Measurements from ENCODE around the gene LY6G6C.

LY6G6C gene

DNA sequence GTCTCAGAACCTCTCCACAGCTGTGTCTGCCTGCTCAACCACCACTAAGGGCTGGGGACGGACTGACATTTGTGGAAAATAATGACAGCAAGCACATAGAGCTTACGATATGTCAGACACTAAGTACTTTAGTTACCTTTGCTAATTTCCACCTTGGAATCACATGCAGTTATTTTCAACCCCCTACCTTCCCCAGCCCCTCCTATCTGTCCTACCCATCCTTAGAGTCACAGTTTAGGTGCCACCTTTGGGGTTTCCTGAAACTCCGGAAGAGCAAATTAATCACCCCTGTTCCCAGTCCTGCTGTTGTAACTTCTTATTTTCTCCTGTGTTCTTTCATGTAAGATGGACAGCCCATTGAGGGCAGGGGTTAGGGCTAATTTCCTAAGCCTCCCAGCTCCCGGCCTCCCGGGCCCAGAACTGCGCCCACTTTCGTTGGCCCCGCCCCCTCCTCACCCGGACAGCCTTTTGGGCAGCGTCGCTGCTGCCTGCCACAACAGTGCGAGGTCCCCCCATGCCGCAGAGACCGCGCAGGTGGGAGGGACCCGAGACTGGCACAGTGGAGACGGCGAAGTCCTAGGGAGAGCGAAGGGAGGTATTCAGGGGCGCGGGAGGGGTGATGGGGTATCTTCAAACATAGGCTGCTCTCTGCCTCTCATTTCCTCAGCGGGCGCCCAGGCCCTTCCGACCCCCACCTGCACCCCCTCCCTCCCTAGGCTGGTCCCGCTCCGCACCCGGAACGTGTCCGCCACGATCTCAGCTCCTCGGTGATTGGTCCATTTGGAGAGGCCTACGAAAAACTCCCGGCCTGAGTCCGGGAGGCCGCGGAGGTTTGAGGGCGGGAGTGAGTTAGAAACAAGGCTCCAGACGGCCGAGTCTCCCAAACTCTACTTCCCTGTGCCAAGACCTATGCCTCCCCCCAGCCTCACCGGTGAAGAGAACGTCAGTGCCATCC, 6.4 kb upstream of the LY6G6C start:
- DNase-seq (ENCODE audit: extremely low read depth in 1 of 2, low read depth in 1 of 2): no peak

DNA sequence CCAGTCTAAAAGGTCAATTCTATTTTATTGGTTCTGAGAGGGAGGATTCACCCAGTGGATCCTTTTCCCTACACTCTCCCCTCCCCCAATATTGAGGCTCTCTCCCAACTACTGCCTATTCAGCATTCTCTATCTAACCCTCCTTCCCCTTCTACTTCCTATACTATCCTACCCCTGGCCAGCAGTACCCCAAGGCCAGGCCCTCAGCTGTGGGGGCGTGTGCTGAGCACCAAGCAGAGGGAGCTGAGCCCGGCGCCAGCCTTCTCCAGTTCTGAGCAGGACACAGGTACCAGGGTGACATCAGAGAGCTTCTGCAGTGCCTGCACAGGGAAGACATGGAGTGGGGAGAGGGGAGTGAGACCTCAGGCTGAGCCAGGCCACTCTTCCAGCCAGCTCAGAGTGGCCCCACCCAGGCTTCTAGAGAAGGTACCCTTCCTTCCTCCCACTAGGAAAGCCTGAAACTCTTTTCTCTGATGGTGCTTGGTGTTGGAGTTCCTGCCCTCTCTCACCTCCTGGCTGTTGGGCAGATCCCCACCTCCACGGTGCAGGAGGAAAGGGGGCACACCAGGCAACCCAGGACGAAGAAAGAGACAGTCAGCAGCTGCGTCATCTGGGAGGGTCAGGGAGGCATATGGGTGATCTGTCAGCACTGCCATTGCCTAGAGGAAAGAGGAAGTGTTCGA, 5.6 kb upstream of the LY6G6C start:
- DNase-seq (ENCODE audit: extremely low read depth in 1 of 2, low read depth in 1 of 2): no peak

DNA sequence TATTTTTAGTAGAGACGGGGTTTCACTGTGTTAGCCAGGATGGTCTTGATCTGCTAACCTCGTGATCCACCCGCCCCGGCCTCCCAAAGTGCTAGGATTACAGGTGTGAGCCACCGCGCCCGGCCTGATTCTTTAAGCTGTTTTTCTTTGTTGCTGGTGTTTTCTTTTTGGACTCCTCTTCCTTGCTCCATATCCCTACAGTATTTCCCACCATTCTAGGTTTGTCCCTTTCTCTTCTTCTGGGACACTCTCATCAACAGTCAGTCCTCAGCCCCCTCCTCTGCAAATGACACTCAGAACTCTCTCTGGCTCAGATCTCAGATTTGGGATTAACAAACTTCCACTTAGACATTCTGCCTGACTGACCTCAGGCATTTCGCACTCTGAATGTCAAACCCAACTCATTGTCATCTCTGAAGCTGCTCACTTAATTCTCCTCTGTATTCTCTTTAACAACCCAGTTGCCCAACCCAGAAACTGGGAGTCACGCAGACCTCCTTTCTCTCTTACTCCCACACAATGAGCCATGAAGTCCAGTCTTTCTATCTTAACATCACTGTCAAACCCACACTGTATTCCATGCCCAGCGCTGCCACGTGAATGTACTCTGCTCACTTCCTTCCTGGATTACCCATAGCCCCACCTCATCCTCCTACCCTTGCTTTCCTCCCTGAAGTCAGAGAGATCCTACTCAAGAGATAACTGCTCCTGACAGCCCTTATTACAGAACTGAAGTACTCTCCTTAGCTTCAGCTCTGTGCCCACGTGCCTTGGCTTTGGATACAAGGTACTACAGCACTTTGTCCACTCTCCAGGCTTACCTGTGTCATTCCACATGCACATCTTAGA, 4.2 kb upstream of the LY6G6C start:
- DNase-seq (ENCODE audit: extremely low read depth in 1 of 2, low read depth in 1 of 2): no peak

DNA sequence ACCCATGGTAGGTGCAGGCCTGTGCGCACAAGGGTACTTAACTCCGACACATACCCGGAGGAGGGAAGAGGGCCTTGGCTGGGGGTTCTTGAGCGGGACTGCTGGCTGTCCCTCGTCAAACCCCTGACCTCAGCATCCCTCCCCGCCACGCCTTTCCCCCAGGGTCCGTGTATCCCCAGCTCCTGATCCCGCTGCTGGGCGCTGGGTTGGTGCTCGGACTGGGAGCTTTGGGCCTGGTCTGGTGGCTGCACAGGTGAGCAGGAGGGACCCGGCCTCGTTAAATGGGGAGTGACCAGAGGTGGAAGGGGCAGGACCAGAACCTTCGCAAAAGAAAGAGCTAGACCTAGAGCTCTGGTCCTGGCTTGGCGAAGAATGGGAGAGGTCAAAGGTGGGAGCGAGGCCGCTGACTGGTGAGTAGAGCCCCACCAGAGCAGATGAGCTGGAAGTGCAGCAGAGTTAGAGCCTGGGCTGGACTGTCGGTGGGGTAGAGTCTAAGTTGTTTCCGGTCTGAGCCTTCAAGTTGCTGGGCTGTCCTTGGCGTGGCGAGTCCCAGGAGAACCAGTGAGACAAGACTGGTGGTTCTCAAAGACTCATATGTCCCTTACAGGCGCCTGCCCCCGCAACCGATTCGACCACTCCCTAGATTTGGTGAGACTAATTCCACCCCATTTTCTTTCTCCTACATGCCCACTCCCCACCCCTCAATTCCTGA, 2.6 kb upstream of the LY6G6C start:
- no peak for DNase-seq (ENCODE audit: extremely low read depth in 1 of 2, low read depth in 1 of 2)

DNA sequence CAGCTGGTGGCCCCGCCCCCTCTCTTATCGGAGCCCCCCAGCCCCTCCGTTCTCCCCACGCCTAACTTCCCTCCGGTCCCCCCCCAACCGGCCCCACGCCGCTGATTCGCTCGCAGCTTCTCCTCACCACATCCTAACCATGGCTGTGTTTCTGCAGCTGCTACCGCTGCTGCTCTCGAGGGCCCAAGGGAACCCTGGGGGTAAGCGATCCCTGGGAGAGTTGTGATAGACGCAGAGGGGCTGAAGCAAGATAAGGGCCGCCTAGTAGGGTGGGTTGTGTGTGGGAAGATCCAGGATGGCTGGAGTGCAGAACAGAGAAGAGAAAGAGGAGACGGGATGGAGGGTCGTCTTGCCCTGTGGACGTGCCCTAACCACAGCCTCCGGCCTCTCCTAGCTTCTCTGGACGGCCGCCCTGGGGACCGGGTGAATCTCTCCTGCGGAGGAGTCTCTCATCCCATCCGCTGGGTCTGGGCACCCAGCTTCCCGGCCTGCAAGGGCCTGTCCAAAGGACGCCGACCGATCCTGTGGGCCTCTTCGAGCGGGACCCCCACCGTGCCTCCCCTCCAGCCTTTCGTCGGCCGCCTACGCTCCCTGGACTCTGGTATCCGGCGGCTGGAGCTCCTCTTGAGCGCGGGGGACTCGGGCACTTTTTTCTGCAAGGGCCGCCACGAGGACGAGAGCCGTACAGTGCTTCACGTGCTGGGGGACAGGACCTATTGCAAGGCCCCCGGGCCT, 1.9 kb upstream of the LY6G6C start, which contains the start of gene MPIG6B:
Gene MPIG6B, plus strand, starts transcription at position 129 of the 735 bp plus-strand sequence. Its CDS starts 11 bp downstream, at position 140.
- no peak for DNase-seq (ENCODE audit: extremely low read depth in 1 of 2, low read depth in 1 of 2)

DNA sequence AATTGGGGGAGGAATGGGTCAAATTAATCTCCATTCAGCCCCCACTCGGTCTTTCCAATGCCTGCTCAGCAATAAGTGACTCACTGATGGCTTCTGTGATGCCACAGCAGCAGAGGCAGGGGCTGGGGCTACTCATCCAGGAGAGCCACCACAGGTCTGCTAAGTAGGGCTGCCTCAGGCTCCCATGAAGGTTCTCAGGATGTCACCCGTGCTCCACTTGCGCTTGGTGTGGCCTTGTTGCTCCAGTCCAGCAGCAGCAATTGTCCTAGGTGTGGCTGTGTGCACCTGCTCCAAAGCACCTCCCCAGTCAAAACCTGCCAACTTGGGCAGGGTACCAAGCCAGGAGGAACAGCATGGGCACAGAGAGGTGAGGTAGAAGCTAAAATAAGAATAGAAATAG, 627 bp upstream of the LY6G6C start:
- DNase-seq (ENCODE audit: extremely low read depth in 1 of 2, low read depth in 1 of 2): no peak

DNA sequence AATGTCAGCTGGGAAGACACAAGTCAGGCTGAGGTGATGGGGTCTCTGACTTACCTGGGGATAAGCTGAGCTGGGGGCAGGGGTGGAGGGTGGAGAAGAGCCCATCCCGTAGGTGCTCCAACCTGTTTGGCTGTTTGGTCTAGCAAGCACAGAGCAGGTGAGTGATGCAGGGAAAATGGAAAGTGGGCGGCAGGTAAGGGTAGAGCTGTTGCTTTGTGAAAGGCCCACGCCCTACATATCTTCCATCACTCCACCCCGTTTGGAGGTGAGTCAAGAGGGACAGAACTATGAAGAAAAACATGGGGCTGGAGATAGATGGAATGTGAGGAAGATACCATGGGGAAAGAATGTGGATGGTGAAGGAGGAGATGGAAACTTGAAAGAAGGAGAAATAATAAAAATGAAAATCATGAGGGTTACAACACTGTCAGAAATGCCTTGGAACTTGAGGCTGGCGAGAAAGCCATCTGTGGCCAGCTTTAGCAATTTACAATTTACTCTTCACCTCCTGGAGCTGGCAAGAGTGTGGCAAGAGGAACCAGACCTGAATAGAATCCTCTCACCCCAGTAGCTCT, 1.3 kb downstream of the LY6G6C start:
- no peak for DNase-seq (ENCODE audit: extremely low read depth in 1 of 2, low read depth in 1 of 2)

DNA sequence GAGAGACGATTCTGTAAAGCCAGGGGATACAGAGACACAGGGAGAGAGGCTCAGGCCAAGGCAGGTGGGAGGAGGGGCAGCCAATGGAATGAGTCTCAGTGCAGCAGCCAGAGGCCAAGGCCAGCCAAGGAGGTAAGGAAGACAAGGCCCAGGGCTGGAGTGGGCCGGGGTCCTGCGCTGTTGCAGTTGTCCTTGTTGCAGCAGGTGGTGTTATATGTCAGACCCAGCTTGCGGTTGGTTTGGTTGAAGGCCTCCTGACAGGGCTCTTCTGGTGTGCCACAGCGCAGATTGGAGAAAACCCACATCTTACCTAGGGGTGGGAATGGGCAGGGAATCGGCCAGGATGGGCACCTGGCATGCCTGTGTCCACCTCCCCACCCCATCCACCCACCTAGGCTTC, 2.5 kb downstream of the LY6G6C start:
- DNase-seq (ENCODE audit: extremely low read depth in 1 of 2, low read depth in 1 of 2): no peak

DNA sequence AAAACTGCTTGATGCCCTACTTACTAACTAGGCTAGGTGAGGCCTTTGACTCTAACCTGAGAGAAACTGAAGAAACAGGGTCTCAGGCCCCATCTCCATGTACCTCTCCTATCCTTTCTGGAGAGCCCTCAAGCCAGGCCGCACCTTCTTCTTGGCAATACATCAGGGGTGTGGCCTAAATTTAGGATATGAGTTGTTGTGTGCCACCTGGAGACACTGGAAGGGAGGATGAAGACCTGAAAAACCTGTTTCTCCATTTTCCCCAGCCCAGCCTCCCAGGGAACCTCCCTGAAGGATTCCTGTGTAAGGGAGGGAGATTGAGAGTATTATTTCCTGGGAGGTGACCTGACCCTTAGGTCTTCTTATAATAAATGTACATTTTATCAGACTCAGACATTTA, 3.3 kb downstream of the LY6G6C start:
- DNase-seq (ENCODE audit: extremely low read depth in 1 of 2, low read depth in 1 of 2): no peak

DNA sequence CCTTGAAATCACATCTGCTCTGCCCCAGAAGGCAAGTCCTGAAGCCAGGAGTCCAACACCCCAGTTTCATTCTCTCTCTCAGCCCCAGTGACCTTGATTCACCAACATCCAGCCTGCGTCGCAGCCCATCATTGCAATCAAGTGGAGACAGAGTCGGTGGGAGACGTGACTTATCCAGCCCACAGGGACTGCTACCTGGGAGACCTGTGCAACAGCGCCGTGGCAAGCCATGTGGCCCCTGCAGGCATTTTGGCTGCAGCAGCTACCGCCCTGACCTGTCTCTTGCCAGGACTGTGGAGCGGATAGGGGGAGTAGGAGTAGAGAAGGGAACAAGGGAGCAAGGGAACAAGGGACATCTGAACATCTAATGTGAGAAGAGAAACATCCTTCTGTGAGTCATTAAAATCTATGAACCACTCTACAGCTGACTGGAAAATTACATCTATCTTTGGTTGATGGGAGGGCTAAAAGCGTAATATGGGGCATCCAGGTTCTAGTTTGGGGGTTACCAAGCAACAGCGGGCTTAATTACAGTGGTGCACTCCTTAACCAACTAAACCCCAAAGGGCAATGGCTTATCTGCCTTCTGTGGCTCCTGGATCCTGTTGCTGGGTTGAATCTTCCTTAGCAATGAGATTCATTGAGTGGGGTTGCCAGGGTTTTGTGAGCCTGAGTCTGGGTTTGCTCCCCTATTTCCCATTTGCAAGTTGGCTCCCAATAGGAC, 3.9 kb downstream of the LY6G6C start:
- no peak for DNase-seq (ENCODE audit: extremely low read depth in 1 of 2, low read depth in 1 of 2)

DNA sequence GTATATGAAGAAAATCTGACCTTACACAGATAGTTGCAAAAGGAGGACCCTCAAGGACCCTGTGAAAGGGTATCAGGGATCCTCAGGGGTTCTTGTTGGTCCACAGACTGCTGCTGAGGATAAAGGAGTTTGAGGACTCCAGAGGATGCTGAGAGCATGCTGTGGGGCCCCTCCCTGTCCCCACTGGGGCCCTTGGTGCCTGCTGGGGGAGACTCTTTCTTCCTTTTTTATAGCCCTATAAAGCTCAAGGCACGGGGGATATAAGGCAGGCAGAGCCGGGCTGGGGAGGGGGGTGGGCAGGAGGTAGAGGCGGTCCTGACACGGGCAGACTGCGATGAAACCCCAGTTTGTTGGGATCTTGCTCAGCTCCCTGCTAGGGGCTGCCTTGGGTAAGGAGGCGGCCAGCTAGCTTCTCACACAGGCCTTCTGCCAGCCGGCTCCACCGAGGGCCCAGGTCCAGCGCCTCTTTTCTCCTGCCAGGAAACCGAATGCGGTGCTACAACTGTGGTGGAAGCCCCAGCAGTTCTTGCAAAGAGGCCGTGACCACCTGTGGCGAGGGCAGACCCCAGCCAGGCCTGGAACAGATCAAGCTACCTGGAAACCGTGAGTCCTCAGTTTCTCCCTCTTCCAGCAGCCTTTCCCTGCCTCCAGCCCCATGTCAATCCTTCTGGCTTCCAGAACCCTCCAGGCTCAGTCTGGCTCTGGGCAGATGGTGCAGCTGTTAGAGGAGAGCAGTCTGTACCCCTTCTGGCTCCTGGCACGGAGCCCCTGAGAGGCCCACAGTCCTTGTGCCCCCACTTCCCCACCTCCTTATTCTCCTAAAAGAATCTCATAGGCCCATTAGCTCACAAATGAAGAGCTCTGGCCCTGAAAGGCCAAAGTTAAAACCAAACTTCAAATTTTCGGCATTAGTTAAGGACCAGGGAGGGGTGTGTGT, 6.3 kb downstream of the LY6G6C start, which contains the start of gene LY6G6D:
Gene LY6G6D, plus strand, starts transcription at position 327 of the 937 bp plus-strand sequence. Its CDS starts 8 bp downstream, at position 335.
- DNase-seq (ENCODE audit: extremely low read depth in 1 of 2, low read depth in 1 of 2): no peak

DNA sequence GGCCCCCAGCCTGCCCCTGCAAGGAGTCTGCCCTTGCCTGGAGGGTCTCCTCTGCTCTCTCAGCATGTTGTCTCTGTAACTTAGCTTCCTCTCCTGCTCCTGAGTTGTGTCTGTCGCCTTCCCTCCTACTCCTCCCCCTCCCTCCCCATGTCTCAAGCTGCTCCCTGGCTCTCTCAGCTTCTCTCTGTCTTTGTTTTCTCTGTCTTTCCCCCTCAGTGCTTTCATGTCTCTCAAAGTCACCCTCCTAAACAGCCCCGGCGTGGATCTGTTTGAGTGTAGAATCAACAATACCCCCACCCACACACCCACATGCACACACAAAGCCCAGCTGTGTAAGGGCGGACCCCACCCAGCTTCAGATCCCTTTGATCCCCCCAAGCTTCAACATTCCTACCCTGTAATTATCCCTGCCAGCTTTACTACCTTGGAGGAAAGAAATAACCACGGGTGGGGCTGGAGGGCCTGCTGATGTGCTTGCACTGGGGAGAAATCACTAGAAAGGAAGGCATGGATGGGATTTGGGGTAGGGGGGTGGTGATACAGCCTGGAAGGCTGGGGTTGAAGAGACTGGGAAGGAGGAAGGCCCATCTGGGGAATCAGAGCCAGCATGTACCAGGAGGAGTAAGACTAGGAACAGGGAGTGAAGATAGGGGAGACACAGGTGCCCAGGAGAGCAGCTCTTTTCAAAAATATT, 7.4 kb downstream of the LY6G6C start:
- no peak for DNase-seq (ENCODE audit: extremely low read depth in 1 of 2, low read depth in 1 of 2)

DNA sequence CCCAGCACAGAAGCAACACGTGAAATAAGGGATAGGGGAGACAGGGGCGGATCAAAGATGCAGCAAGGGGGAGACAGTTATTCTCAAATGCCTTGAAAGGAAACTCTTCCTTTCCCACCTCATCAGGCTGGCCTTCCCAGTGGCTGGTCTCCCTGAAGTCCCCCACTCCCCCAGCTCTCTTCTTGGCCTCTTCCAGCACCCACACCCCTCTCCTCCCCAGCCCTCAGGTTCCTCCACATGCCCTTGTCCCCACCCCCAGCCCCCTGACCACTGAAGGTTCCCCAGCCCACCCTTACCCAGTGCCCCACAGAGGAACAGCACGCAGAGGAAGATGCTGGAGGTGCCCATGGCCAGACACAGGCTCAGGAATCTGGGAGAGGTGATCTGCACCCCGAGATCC, 8.1 kb downstream of the LY6G6C start:
- DNase-seq (ENCODE audit: extremely low read depth in 1 of 2, low read depth in 1 of 2): no peak

DNA sequence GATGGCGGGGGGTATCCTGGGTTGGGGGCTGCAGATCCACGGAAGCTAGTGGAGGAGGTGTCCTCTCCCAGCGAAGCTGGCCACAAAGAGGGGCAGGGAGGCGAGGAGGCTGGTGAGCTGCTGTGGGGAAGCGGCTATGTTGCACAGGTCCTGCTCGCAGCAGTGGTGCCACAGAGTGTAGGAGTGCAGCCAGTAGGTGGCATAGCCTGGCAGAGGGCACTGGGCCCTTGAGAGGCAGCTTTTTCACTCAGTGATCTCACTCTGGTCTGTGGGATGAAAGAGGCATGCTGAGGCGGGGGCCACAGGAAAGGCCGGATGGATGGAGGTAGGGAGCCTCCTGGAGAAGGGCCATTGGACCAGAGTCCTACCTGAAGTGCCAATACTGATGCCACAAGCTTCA, 9.2 kb downstream of the LY6G6C start:
- DNase-seq (ENCODE audit: extremely low read depth in 1 of 2, low read depth in 1 of 2): no peak

DNA sequence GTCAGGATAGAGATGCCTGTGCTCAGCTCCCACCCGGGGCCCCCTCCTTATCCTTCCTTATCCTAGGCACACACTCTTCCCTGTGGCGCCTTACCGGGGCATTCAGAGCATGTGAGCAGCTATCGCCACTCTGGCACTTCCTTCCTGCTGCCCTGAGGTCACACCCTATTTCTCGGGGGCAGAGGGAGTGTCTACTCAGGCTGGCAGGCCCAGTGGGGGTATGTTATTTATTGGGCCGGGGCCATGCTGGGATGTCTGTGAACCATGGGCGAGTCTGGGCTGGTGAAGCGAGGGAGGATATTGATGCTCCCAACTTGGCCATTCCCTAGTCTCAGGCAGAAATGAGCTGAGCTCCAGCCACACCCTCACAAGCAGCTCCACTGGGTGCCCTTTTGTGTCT, 10.3 kb downstream of the LY6G6C start:
- DNase-seq (ENCODE audit: extremely low read depth in 1 of 2, low read depth in 1 of 2): no peak

DNA sequence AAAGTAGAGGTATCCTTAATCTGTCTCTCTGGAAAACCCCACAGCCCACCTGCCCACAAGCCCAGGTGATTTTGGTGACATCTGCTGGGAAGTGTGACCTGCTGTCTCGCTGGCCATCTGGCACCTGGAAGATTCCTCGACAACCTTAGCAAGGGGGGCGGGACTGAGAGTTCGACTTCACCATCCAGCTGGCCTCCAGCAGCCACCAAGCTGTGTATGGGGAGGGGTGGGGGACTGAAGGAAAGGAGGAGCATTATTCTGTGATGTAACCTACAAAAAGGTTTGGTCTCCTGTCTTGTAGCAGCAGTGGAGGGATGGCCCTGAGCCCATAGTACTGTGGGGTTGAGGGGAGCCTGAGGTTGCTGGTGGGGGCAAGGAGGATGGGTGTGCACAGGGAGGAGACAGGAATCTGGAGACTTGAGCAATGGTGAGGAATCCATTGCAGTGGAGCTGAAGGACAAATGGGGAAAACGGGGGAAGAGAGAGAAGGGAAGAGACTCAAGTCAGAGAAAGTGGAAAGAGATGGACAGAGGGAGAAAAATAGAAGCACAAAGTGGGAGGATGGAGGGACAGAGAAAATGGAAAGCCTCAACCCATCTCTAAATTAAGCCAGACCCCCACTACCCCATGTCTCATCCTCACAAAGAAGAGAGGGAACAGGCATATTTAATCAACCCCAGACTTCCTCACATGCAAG, 10.9 kb downstream of the LY6G6C start:
- DNase-seq (ENCODE audit: extremely low read depth in 1 of 2, low read depth in 1 of 2): no peak

Data from stimulated activated CD8-positive, alpha-beta memory T cell treated with anti-CD3 and anti-CD28 coated beads, Interleukin-7, amount 100 ng/mL, for 48 hours (primary cell).